IMR-90 (cell line): Measurements from ENCODE around the gene TNS1. TPM values are rescaled to one million over a fixed set of nuclear protein-coding genes. Genes with fewer than 3 reads are reported as not detected.

Experiments used
- ATAC-seq: fragments of 200-7000 bp; cut with Tn5 transposase; 2 replicates; pipeline ENCODE4 v1.9.1; 2020; ENCODE audit warnings: low read depth, mild to moderate bottlenecking, moderate library complexity
- BruUV-seq: library from RNA; stranded (reverse); fragments of 400-500 nt; replicated peaks from 2 replicates; lab custom pipeline; 2021; lab: Mats Ljungman, UMichigan
- CTCF ChIA-PET: fragments of 300-600 bp; formaldehyde crosslinking; extraction: SDS; loops from one replicate; lab custom pipeline; 2021; ENCODE audit warnings: antibody characterized with exemption; lab: Yijun Ruan, JAX
- POLR2A ChIA-PET: fragments of 300-600 bp; sonication (Branson Sonifier 250); formaldehyde crosslinking; loops from one replicate; lab custom pipeline; 2022; ENCODE audit warnings: antibody characterized with exemption; ENCODE audit not compliant: unreplicated experiment; lab: Charles Lee
- DNase-seq: peaks from one replicate; pipeline ENCODE4 v3.0.0; 2013
- H2AFZ ChIP-seq: replicated peaks from 2 replicates; pipeline ENCODE3; 2013; ENCODE audit warnings: low read length, mild to moderate bottlenecking; ENCODE audit not compliant: poor library complexity
- H2AK5ac ChIP-seq: 2 replicates; pipeline ENCODE4 v1.6.1; 2013; ENCODE audit warnings: low read depth, low read length, inconsistent platforms
- H2AK9ac ChIP-seq: replicated peaks from 2 replicates; pipeline ENCODE3; 2013; ENCODE audit warnings: mild to moderate bottlenecking, low read depth, low read length, moderate library complexity; ENCODE audit not compliant: poor library complexity
- H2BK120ac ChIP-seq: 2 replicates; pipeline ENCODE4 v1.6.1; 2013; ENCODE audit warnings: low read depth, low read length, inconsistent platforms
- H2BK15ac ChIP-seq: 3 replicates; pipeline ENCODE4 v1.6.1; 2013; ENCODE audit warnings: low read depth, low read length, inconsistent platforms
- H2BK20ac ChIP-seq: 2 replicates; pipeline ENCODE4 v1.6.1; 2013; ENCODE audit warnings: low read depth, mild to moderate bottlenecking, inconsistent platforms, low read length, moderate library complexity
- H2BK5ac ChIP-seq: 2 replicates; pipeline ENCODE4 v1.6.1; 2013; ENCODE audit warnings: mild to moderate bottlenecking, low read depth, low read length, inconsistent platforms; ENCODE audit not compliant: poor library complexity, severe bottlenecking
- H3K14ac ChIP-seq: replicated peaks from 2 replicates; pipeline ENCODE4 v1.6.1; 2013; ENCODE audit warnings: low read depth, low read length, inconsistent platforms
- H3K18ac ChIP-seq: 2 replicates; pipeline ENCODE4 v1.6.1; 2013; ENCODE audit warnings: low read depth, low read length, control low read depth
- H3K23ac ChIP-seq: 2 replicates; pipeline ENCODE4 v1.6.1; 2013; ENCODE audit warnings: low read depth, low read length, inconsistent platforms
- H3K27ac ChIP-seq: 2 replicates; pipeline ENCODE4 v1.5.1; 2013; ENCODE audit warnings: mild to moderate bottlenecking, control low read depth, low read length; ENCODE audit not compliant: insufficient read depth
- H3K27me3 ChIP-seq: 2 replicates; pipeline ENCODE4 v1.6.1; 2013; ENCODE audit warnings: low read length; ENCODE audit not compliant: control insufficient read depth, insufficient read depth
- H3K36me3 ChIP-seq: 2 replicates; pipeline ENCODE4 v1.6.1; 2013; ENCODE audit warnings: low read length, mixed read lengths; ENCODE audit not compliant: control insufficient read depth, insufficient read depth
- H3K4ac ChIP-seq: 2 replicates; pipeline ENCODE4 v1.6.1; 2013; ENCODE audit warnings: low read depth, low read length, inconsistent platforms
- H3K4me1 ChIP-seq: 2 replicates; pipeline ENCODE4 v1.6.1; 2013; ENCODE audit warnings: low read length, mixed read lengths; ENCODE audit not compliant: control insufficient read depth, insufficient read depth
- H3K4me2 ChIP-seq: 2 replicates; pipeline ENCODE4 v1.6.1; 2013; ENCODE audit warnings: low read depth, mild to moderate bottlenecking, control low read depth, low read length, moderate library complexity
- H3K4me3 ChIP-seq: 2 replicates; pipeline ENCODE4 v1.5.1; 2013; ENCODE audit warnings: low read depth, mild to moderate bottlenecking, control low read depth, low read length, moderate library complexity; ENCODE audit not compliant: insufficient read depth
- H3K56ac ChIP-seq: 2 replicates; pipeline ENCODE4 v1.6.1; 2013; ENCODE audit warnings: low read length, inconsistent platforms; ENCODE audit not compliant: insufficient read depth; ENCODE audit errors: extremely low read depth
- H3K79me1 ChIP-seq, 2 experiments: 2 replicates each; pipeline ENCODE4 v1.6.1; 2013; ENCODE audit warnings: low read length in 2 of 2, inconsistent platforms in 1 of 2, low read depth in 1 of 2
- H3K9ac ChIP-seq: 2 replicates; pipeline ENCODE4 v1.6.1; 2013; ENCODE audit warnings: low read depth, low read length, control low read depth
- H3K9me1 ChIP-seq: 2 replicates; pipeline ENCODE4 v1.6.1; 2013; ENCODE audit warnings: low read length, inconsistent platforms; ENCODE audit not compliant: insufficient read depth
- H3K9me3 ChIP-seq: 2 replicates; pipeline ENCODE4 v1.6.1; 2013; ENCODE audit warnings: low read length; ENCODE audit not compliant: control insufficient read depth, insufficient read depth
- H4K20me1 ChIP-seq: 2 replicates; pipeline ENCODE4 v1.6.1; 2013; ENCODE audit warnings: low read length, inconsistent platforms; ENCODE audit not compliant: insufficient read depth
- H4K5ac ChIP-seq: 2 replicates; pipeline ENCODE4 v1.6.1; 2013; ENCODE audit warnings: mild to moderate bottlenecking, low read depth, low read length, control low read depth
- H4K8ac ChIP-seq, 2 experiments: 2 replicates each; pipeline ENCODE4 v1.6.1; 2013; ENCODE audit warnings: low read depth in 2 of 2, low read length in 2 of 2, control low read depth in 1 of 2, inconsistent platforms in 1 of 2
- H4K91ac ChIP-seq: 2 replicates; pipeline ENCODE4 v1.6.1; 2013; ENCODE audit warnings: low read depth, low read length, inconsistent platforms; ENCODE audit not compliant: insufficient read depth
- CHD1 ChIP-seq: IDR thresholded peaks from 2 replicates; pipeline ENCODE4 v1.6.1; 2012; ENCODE audit warnings: low read depth, low read length, improper control_type of control experiment
- ELK1 ChIP-seq: fragments of 150-350 bp; IDR thresholded peaks from 2 replicates; pipeline ENCODE4 v1.6.1; 2016; ENCODE audit warnings: low read depth, mild to moderate bottlenecking, low read length, moderate library complexity, borderline replicate concordance
- MXI1 ChIP-seq: IDR thresholded peaks from 2 replicates; pipeline ENCODE4 v1.6.1; 2012; ENCODE audit warnings: low read depth, mild to moderate bottlenecking, low read length, moderate library complexity, borderline replicate concordance
- RFX5 ChIP-seq: IDR thresholded peaks from 2 replicates; pipeline ENCODE4 v1.8.0; 2012; ENCODE audit warnings: low read depth, mild to moderate bottlenecking, low read length, moderate library complexity
- SMC3 ChIP-seq: fragments of 150-350 bp; IDR thresholded peaks from 2 replicates; pipeline ENCODE4 v1.6.1; 2016; ENCODE audit warnings: low read depth, mild to moderate bottlenecking, antibody characterized with exemption, low read length, moderate library complexity
- WGBS, 2 experiments: methylation state at CpG; one replicate each; pipeline versions ENCODE4 v1.1.5 to v1.1.7; 2013; ENCODE audit warnings: missing lambda C conversion rate in 2 of 2; ENCODE audit not compliant: insufficient read length in 1 of 2; ENCODE audit errors: extremely low coverage in 2 of 2; 5-methylcytosine and 5-hydroxymethylcytosine counted together
- dilution Hi-C: fragments of 300-500 bp; cut with HindIII; formaldehyde crosslinking; loops from one replicate; pipeline ENCODE4 v1.14.3; 2018; ENCODE audit warnings: low sequenced_read_pairs; ENCODE audit not compliant: unreplicated experiment
- in situ Hi-C: fragments of 300-500 bp; cut with MboI; formaldehyde crosslinking; loops from 3 replicates; pipeline ENCODE4 v1.14.3; 2019; ENCODE audit warnings: low sequenced_read_pairs, inconsistent platforms, mixed read lengths
- intact Hi-C: fragments of 100-400 bp; cut with micrococcal nuclease; formaldehyde crosslinking; loops from 2 replicates; pipeline ENCODE4 v1.10.0; 2022
- polyA plus RNA-seq, 3 experiments: library from polyadenylated mRNA; depleted of rRNA; stranded (reverse); fragments of >200 nt; gene quantifications; 2 replicates each; pipeline ENCODE4 v1.2.3, GENCODE V29; 2012; ENCODE audit warnings: low replicate concordance in 1 of 3
- total RNA-seq: library from RNA; depleted of rRNA; stranded (reverse); fragments of >200 nt; gene quantifications from 2 replicates; pipeline ENCODE4 v1.2.3, GENCODE V29; 2012

TNS1 gene
- total and polyA plus RNA-seq, 2 of the 4 experiments (the other 2 are of a cell fraction), result 41.1 to 45.2 TPM

- no peak for ATAC-seq
- Histone ChIP-seq H3K9ac (no peak overlapping the region), H4K20me1 (0 out of 2 replicates have a peak, but pooled peaks cover 4% of the 10 kb centered on the region), H3K79me1 (peaks cover 41 to 93% of the 10 kb centered on the region in 2 experiments), H2BK120ac (peak overlapping the region; percentile 1; the same call in 1 of the 2 replicates), H3K27me3 (no peaks in the 10 kb centered on the region), H4K5ac (no peak overlapping the region), H3K4me3 (no peak overlapping the region), H3K18ac (no peak overlapping the region), H3K36me3 (peaks cover 16% of the 10 kb centered on the region), H2BK5ac (no peak overlapping the region), H2AK5ac (no peak overlapping the region), H3K4ac (0 out of 2 replicates have a peak overlapping the region, but pooled peaks have one; percentile 8), H3K56ac (no peak overlapping the region), H2AFZ (no peak overlapping the region), H3K14ac (no peak overlapping the region; the same call in 1 of the 2 replicates), H3K4me2 (no peak overlapping the region), H2AK9ac (no peak overlapping the region), H3K9me1 (peaks cover 42% of the 10 kb centered on the region), H3K4me1 (peaks cover 56% of the 10 kb centered on the region), H3K9me3 (no peaks in the 10 kb centered on the region), H2BK20ac (no peak overlapping the region), H3K23ac (no peak overlapping the region), H4K91ac (0 out of 2 replicates have a peak overlapping the region, but pooled peaks have one; percentile 11), H3K27ac (no peak overlapping the region), H4K8ac (no peak overlapping the region), H2BK15ac (no peak overlapping the region)
- CTCF ChIA-PET, result no interaction called here
- POLR2A ChIA-PET, result no interaction called here
- 91% methylated on average over 4 of the region's 10 CpGs; no CpG with 5 or more reads in 1 of the 2 experiments for WGBS, 2 experiments
- intact Hi-C loops (no loop called here), in situ Hi-C loops (no loop called here), dilution Hi-C loops (no loop called here)
- no peak for DNase-seq
- TF ChIP-seq SMC3, result no peak
- TF ChIP-seq ELK1, result no peak
- TF ChIP-seq RFX5, result no peak
- no peak for TF ChIP-seq CHD1
- TF ChIP-seq MXI1, result no peak
- BruUV-seq, result no TSS peak
Measured at GRCh38 chr2:217916504-217917254, 86.1 kb downstream of the TNS1 start.
